ENCODE data around the gene MTCH1. TPM values are rescaled to one million over a fixed set of nuclear protein-coding genes. Genes with fewer than 3 reads are reported as not detected.

The MTCH1 gene
- total RNA-seq, 2 donors from 2014 or later: 226 to 235 TPM

DNA sequence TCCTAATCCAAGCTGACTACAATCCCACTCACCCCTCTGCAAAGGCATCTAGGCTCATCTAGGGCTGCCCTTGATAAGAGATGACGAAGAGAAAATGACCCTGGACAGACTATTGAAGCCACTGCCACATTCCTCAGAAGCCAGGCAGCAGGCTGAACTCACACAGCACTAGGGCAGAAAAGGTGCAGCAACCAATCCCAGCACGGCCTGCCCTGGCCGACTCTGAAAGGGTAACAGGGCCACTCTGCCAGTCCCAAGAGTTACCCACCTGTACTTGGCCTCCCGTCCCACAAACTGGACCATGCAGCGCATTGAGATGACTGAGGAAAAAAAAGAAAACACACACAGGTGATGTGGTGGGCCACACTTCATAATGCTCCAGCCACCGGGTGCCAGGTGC lies 9.1 kb downstream of the MTCH1 start:
- H3K9ac ChIP-seq (ENCODE audit: extremely low read depth, low read length, poor library complexity, severe bottlenecking): no peak overlapping the region
- peaks cover 99% of the 10 kb centered on the region for H3K36me3 ChIP-seq (ENCODE audit: control insufficient read depth, insufficient read depth, low read length)
- no peak overlapping the region for H3K27ac ChIP-seq (ENCODE audit: low read depth, low read length)
- no peaks in the 10 kb centered on the region for H3K27me3 Mint-ChIP-seq (ENCODE audit: insufficient read depth)
- H3K27ac Mint-ChIP-seq: no peak overlapping the region
- TF ChIP-seq, protein P1, sequence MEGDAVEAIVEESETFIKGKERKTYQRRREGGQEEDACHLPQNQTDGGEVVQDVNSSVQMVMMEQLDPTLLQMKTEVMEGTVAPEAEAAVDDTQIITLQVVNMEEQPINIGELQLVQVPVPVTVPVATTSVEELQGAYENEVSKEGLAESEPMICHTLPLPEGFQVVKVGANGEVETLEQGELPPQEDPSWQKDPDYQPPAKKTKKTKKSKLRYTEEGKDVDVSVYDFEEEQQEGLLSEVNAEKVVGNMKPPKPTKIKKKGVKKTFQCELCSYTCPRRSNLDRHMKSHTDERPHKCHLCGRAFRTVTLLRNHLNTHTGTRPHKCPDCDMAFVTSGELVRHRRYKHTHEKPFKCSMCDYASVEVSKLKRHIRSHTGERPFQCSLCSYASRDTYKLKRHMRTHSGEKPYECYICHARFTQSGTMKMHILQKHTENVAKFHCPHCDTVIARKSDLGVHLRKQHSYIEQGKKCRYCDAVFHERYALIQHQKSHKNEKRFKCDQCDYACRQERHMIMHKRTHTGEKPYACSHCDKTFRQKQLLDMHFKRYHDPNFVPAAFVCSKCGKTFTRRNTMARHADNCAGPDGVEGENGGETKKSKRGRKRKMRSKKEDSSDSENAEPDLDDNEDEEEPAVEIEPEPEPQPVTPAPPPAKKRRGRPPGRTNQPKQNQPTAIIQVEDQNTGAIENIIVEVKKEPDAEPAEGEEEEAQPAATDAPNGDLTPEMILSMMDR (conservative IDR thresholded peaks at IDR 0.05): no peak
- 93 to 99% methylated on average over 5 to 6 of the region's 6 CpGs for WGBS, 2 experiments (ENCODE audit: insufficient coverage in 1 of 2, insufficient read length in 1 of 2)
- H3K4me3 Mint-ChIP-seq: no peak overlapping the region
- DNase-seq: no peak
- H3K4me1 ChIP-seq (ENCODE audit: control insufficient read depth, insufficient read depth, low read length): peaks cover 3% of the 10 kb centered on the region
- H3K4me3 ChIP-seq (ENCODE audit: low read length): no peak overlapping the region
- no peaks in the 10 kb centered on the region for H3K9me3 ChIP-seq (ENCODE audit: control insufficient read depth, low read length)
- no peaks in the 10 kb centered on the region for H3K9me3 Mint-ChIP-seq
- peaks cover 8% of the 10 kb centered on the region for H3K4me1 Mint-ChIP-seq
- H3K36me3 Mint-ChIP-seq (ENCODE audit: low read depth): peaks cover 74% of the 10 kb centered on the region
- H3K27me3 ChIP-seq (ENCODE audit: control insufficient read depth, insufficient read depth, low read length, poor library complexity, severe bottlenecking): no peaks in the 10 kb centered on the region

DNA sequence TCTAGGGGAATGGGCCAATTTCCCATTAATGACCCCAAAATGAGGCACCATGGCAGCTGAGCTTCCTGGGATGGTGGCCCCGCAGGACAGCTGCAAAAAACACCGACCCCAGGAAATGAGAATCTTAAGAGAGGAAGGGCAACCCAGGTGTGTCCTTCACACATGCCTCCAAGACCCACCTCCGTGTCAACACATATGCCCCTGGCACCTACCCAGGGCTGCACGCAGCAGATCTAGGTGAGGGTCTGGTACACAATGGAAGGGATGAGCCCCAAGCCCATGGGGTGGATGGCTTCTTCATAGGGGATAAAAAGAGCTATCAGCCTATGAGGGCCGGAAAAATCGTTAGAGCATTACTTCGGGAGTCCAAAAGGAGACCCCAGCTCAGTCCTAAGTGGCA lies 9.5 kb downstream of the MTCH1 start:
- no peak overlapping the region for H3K4me3 Mint-ChIP-seq
- no peaks in the 10 kb centered on the region for H3K9me3 Mint-ChIP-seq
- WGBS, 2 experiments (ENCODE audit: insufficient coverage in 1 of 2, insufficient read length in 1 of 2): 96 to 100% methylated on average over 2 to 7 of the region's 7 CpGs
- no peak overlapping the region for H3K4me3 ChIP-seq (ENCODE audit: low read length)
- peaks cover 3% of the 10 kb centered on the region for H3K4me1 ChIP-seq (ENCODE audit: control insufficient read depth, insufficient read depth, low read length)
- H3K36me3 ChIP-seq (ENCODE audit: control insufficient read depth, insufficient read depth, low read length): peaks cover 100% of the 10 kb centered on the region
- H3K27ac ChIP-seq (ENCODE audit: low read depth, low read length): no peak overlapping the region
- DNase-seq: no peak
- TF ChIP-seq, protein P1 (conservative IDR thresholded peaks at IDR 0.05): no peak
- H3K9ac ChIP-seq (ENCODE audit: extremely low read depth, low read length, poor library complexity, severe bottlenecking): no peak overlapping the region
- H3K27me3 Mint-ChIP-seq (ENCODE audit: insufficient read depth): no peaks in the 10 kb centered on the region
- H3K27me3 ChIP-seq (ENCODE audit: control insufficient read depth, insufficient read depth, low read length, poor library complexity, severe bottlenecking): no peaks in the 10 kb centered on the region
- no peak overlapping the region for H3K27ac Mint-ChIP-seq
- H3K4me1 Mint-ChIP-seq: peaks cover 4% of the 10 kb centered on the region
- peaks cover 74% of the 10 kb centered on the region for H3K36me3 Mint-ChIP-seq (ENCODE audit: low read depth)
- no peaks in the 10 kb centered on the region for H3K9me3 ChIP-seq (ENCODE audit: control insufficient read depth, low read length)

DNA sequence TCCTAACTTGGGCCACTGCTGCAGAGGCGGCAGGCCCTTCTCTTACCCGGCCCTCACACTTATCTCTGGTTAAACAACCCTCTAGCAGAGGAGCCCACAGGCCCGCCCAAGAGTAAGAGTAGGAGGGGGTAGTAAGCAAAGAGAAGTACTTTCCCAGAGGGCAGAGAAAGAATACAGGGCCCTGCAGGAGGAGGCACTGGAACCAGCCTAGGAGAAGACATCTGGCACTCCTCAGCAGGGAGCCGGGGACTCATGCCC lies 10.1 kb downstream of the MTCH1 start:
- H3K36me3 ChIP-seq (ENCODE audit: control insufficient read depth, insufficient read depth, low read length): peaks cover 99% of the 10 kb centered on the region
- H3K9ac ChIP-seq (ENCODE audit: extremely low read depth, low read length, poor library complexity, severe bottlenecking): no peak overlapping the region
- H3K9me3 ChIP-seq (ENCODE audit: control insufficient read depth, low read length): no peaks in the 10 kb centered on the region
- H3K4me3 Mint-ChIP-seq: no peak overlapping the region
- 94% methylated on average over 4 of the region's 4 CpGs; no CpG with 5 or more reads in 1 of the 2 experiments for WGBS, 2 experiments (ENCODE audit: insufficient coverage in 1 of 2, insufficient read length in 1 of 2)
- no peaks in the 10 kb centered on the region for H3K27me3 ChIP-seq (ENCODE audit: control insufficient read depth, insufficient read depth, low read length, poor library complexity, severe bottlenecking)
- no peaks in the 10 kb centered on the region for H3K9me3 Mint-ChIP-seq
- no peak overlapping the region for H3K4me3 ChIP-seq (ENCODE audit: low read length)
- TF ChIP-seq, protein P1 (conservative IDR thresholded peaks at IDR 0.05): no peak
- no peak overlapping the region for H3K27ac Mint-ChIP-seq
- H3K27me3 Mint-ChIP-seq (ENCODE audit: insufficient read depth): no peaks in the 10 kb centered on the region
- no peak for DNase-seq
- H3K27ac ChIP-seq (ENCODE audit: low read depth, low read length): no peak overlapping the region
- H3K36me3 Mint-ChIP-seq (ENCODE audit: low read depth): peaks cover 79% of the 10 kb centered on the region
- no peaks in the 10 kb centered on the region for H3K4me1 Mint-ChIP-seq
- H3K4me1 ChIP-seq (ENCODE audit: control insufficient read depth, insufficient read depth, low read length): peaks cover under 1% of the 10 kb centered on the region
